WERI-Rb-1 (cell line): ENCODE data around the gene SPAG6.
A peak's percentile ranks its signal among the peaks of the same experiment; 100 is the strongest.

Experiments
- DNase-seq: peaks from one replicate; pipeline ENCODE4 v3.0.0-alpha.2; 2020
- H3K27ac ChIP-seq: fragments of 250-450 bp; sonication (Bioruptor Pico); 2 replicates; pipeline ENCODE4 v1.5.1; 2020; ENCODE audit warnings: mild to moderate bottlenecking, moderate library complexity
- H3K27me3 ChIP-seq: fragments of 250-450 bp; sonication (Bioruptor Pico); 2 replicates; pipeline ENCODE4 v1.5.1; 2021; ENCODE audit warnings: mild to moderate bottlenecking, low read depth, moderate library complexity; ENCODE audit not compliant: insufficient read depth, severe bottlenecking
- H3K36me3 ChIP-seq: fragments of 250-450 bp; sonication (Bioruptor Pico); 2 replicates; pipeline ENCODE4 v1.5.1; 2020; ENCODE audit warnings: mild to moderate bottlenecking, moderate library complexity
- H3K4me3 ChIP-seq: 2 replicates; pipeline ENCODE4 v1.5.1; 2011; ENCODE audit warnings: low read depth, mild to moderate bottlenecking, control low read depth, low read length
- H3K9me3 ChIP-seq: fragments of 250-450 bp; sonication (Bioruptor Pico); 2 replicates; pipeline ENCODE4 v1.5.1; 2021; ENCODE audit warnings: mild to moderate bottlenecking, moderate library complexity; ENCODE audit not compliant: severe bottlenecking
- TF ChIP-seq, protein P1 (sequence below): IDR thresholded peaks from 2 replicates; pipeline ENCODE4 v1.5.1; 2011; ENCODE audit warnings: low read depth, mild to moderate bottlenecking, control low read depth, inconsistent platforms, low read length

The SPAG6 gene

DNA sequence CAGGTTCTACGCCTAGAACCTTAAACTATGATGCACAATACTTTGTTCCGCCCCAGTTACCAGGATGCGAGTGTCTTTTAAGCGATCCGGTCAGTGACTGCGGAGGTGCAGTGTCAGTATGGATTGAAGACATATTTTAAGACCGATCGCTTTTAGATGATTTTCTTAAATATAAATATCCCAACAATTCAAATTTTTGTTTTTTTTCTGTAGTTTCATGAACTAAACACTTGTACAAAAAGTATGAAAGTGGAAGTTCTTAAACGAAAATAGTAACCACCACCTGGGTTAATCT is 28.3 kb upstream of the SPAG6 start:
- DNase-seq: no peak

DNA sequence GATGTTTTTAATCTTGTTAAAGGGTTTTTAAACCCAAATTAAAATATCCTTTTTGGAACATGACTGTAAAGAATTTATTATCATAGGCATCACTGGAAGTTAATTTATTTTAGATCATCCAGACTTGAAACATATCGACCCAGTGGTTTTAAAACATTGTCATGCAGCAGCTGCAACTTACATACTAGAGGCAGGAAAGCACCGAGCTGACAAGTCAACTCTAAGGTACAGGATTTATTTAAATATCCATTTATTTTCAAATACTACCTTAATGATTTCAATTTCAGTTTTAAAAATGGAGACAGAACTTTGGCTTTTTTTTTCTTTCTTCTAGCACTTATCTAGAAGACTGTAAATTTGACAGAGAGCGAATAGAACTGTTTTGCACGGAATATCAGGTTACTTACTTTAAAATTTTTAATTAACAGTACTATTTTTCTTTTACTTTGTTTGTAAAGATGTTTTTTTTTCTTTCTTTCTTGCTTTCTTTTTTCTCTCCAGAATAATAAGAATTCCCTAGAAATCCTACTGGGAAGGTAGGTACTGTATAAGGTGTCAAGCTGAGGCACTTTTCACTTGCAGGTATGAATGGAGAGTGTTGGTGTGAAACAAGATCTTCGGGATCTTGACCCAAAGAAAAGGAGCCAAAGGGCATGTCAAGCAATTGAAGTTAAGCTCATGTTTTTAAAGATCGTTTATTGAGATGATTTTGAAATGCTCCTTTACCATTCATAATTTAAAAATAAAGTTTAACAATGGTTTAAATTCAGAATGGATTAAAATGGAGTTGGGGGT is 27.3 kb upstream of the SPAG6 start:
- no peaks in the 10 kb centered on the region for H3K9me3 ChIP-seq
- H3K27me3 ChIP-seq: no peaks in the 10 kb centered on the region
- no peak for DNase-seq
- H3K27ac ChIP-seq: no peak overlapping the region
- H3K4me3 ChIP-seq: no peak overlapping the region
- H3K36me3 ChIP-seq: no peaks in the 10 kb centered on the region
- TF ChIP-seq, protein P1, sequence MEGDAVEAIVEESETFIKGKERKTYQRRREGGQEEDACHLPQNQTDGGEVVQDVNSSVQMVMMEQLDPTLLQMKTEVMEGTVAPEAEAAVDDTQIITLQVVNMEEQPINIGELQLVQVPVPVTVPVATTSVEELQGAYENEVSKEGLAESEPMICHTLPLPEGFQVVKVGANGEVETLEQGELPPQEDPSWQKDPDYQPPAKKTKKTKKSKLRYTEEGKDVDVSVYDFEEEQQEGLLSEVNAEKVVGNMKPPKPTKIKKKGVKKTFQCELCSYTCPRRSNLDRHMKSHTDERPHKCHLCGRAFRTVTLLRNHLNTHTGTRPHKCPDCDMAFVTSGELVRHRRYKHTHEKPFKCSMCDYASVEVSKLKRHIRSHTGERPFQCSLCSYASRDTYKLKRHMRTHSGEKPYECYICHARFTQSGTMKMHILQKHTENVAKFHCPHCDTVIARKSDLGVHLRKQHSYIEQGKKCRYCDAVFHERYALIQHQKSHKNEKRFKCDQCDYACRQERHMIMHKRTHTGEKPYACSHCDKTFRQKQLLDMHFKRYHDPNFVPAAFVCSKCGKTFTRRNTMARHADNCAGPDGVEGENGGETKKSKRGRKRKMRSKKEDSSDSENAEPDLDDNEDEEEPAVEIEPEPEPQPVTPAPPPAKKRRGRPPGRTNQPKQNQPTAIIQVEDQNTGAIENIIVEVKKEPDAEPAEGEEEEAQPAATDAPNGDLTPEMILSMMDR: no peak

More for the DNA sequence above, 28.3 kb upstream of the SPAG6 start:
- Histone ChIP-seq H3K4me3 (peak overlapping the region; percentile 92), H3K27ac (peak overlapping the region; percentile 96), H3K36me3 (no peaks in the 10 kb centered on the region), H3K27me3 (no peaks in the 10 kb centered on the region), H3K9me3 (no peaks in the 10 kb centered on the region)
- TF ChIP-seq, protein P1: no peak

DNA sequence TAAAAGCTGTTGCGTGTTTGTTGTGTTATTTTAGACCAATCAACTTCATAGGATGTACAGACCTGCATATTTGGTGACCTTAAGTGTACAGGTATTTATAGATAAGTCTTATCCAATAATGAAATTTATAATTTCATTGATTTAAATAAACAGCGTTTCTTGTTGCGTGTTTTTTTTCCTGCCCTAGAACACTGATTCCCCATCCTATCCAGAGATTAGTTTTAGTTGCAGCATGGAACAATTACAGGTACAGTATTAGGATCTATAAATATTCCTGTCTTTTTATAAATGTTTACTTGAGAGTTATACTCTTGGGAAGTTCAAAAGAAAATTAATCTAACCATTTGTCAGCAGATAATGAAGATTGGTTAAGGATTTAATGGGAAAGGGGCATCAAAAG is 26.5 kb upstream of the SPAG6 start:
- Histone ChIP-seq H3K27me3 (no peaks in the 10 kb centered on the region), H3K9me3 (no peaks in the 10 kb centered on the region), H3K4me3 (no peak overlapping the region), H3K36me3 (no peaks in the 10 kb centered on the region), H3K27ac (no peak overlapping the region)
- TF ChIP-seq, protein P1: no peak
- DNase-seq: no peak

DNA sequence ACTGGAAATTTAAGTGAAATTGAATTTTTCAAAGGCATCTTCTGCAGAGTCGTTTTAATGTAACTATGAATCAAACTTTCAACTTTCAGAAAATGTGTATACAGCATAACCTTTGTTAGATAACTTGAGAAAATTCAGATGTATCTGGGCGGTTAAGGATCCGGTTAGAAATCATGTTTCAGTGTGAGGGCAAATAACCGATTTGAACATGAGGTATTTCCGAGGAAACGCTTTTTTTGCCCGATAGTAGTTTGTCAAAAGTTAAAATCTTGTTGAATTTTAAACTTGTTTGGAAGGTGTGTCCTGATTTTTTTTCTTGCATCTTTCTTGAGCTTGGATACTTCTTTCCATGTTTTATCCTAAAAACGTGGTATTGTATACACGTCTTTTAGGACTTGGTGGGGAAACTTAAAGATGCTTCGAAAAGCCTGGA is 25.7 kb upstream of the SPAG6 start:
- Histone ChIP-seq H3K36me3 (no peaks in the 10 kb centered on the region), H3K27me3 (no peaks in the 10 kb centered on the region), H3K4me3 (no peak overlapping the region), H3K27ac (no peak overlapping the region), H3K9me3 (no peaks in the 10 kb centered on the region)
- TF ChIP-seq, protein P1: no peak
- DNase-seq: no peak

DNA sequence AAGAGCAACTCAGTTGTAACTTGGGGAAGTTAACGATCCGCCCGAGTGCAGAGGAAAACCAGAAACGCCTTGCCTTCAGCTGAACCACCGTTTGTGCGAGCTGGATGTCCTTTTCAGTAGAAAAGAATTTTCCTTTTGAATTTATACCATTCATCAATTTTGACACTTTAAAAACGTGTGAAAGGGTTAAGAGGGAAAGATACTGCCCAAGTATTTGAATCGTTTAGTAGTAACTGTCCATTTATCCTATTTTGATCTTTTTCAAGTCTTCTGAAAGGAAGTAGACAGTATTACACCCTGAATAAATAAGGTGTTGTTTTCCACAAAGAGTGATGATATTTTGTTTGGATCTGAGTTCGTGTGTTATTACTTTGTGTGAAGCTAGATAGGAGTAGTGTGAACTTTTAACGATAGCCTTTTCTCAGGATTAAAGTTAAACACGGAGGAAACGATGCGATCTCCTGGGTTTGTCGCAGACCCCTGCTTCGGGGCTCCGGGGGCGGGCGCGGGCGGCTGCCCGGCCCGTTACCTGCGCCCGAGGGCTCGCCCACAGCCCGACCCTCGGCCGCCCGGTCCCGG is 25.2 kb upstream of the SPAG6 start:
- Histone ChIP-seq H3K27ac (peak overlapping the region; percentile 49; the same call in 1 of the 2 replicates), H3K36me3 (no peaks in the 10 kb centered on the region), H3K4me3 (peak overlapping the region; percentile 57), H3K27me3 (no peaks in the 10 kb centered on the region), H3K9me3 (no peaks in the 10 kb centered on the region)
- TF ChIP-seq, protein P1: no peak
- no peak for DNase-seq
